ENCODE results near the gene CPN2.

DNA sequence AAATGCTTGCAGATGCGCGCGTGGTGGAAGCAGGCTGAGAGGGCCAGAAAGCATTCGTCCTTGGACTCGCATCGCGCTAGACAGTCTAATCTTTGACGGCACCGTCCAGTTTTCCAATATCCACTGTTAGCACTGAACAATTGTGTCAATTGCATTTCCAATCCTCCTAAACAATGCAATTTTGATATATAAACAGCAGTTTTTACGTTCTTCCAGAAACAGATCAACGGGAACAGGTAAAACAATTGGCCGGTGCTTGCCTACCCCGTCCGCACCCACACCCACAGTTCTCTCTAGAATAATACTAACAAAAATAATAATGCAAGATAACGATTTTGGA, 17.2 kb downstream of the CPN2 start:
- no peak for TF ChIP-seq CTCF (IDR thresholded peaks at IDR 0.05)
- TF ChIP-seq POLR2A (IDR thresholded peaks at IDR 0.05), result no peak
- no peak for TF ChIP-seq EP300 (IDR thresholded peaks at IDR 0.05)

All from tibial nerve (tissue), 4 donors.